AG09319 (cell line): ENCODE results near the gene NEK11.

Source experiments
- DNase-seq: peaks from one replicate; pipeline ENCODE4 v3.0.0-alpha.2; 2010; ENCODE audit warnings: low read depth; ENCODE audit errors: extremely low read depth
- CTCF ChIP-seq: IDR thresholded peaks from 2 replicates; pipeline ENCODE4 v1.5.1; 2011; ENCODE audit warnings: low read depth, mild to moderate bottlenecking, inconsistent platforms, low read length, moderate library complexity

The NEK11 gene

GRCh38 chr3:131222599-131222998, 195.9 kb downstream of the NEK11 start:
- TF ChIP-seq CTCF: no peak
- no peak for DNase-seq

- TF ChIP-seq CTCF: no peak
These were observed 197.0 kb downstream of the NEK11 start for GRCh38 chr3:131223373-131224289.

GRCh38 chr3:131224886-131225550, 198.3 kb downstream of the NEK11 start:
- no peak for DNase-seq
- no peak for TF ChIP-seq CTCF

More at GRCh38 chr3:131223373-131224289, 197.0 kb downstream of the NEK11 start:
- no peak for DNase-seq

GRCh38 chr3:131228522-131228921, 201.8 kb downstream of the NEK11 start:
- DNase-seq: no peak
- no peak for TF ChIP-seq CTCF

- TF ChIP-seq CTCF: no peak; the same call in 1 of the 2 replicates
- no peak for DNase-seq
These were observed 205.2 kb downstream of the NEK11 start for GRCh38 chr3:131231710-131232389.

GRCh38 chr3:131232711-131233267, 206.1 kb downstream of the NEK11 start:
- TF ChIP-seq CTCF: no peak
- DNase-seq: no peak
